MCF 10A (cell line): Measurements from ENCODE around the gene IFITM5. TPM values are rescaled to one million over a fixed set of nuclear protein-coding genes. Genes with fewer than 3 reads are reported as not detected.
"Not testable (repeated sequence)": the region's sequence is repeated elsewhere in the genome, so short reads cannot be mapped to it uniquely, and the experiment has no call there.

ENCODE experiments used
- BruUV-seq: library from RNA; stranded (reverse); fragments of 400-500 nt; replicated peaks from 2 replicates; lab custom pipeline; 2021; lab: Mats Ljungman, UMichigan
- CTCF ChIA-PET: fragments of 300-600 bp; sonication (Branson Sonifier 250); formaldehyde crosslinking; extraction: SDS; loops from one replicate; lab custom pipeline; 2021; ENCODE audit warnings: antibody characterized with exemption, inconsistent platforms; lab: Yijun Ruan, JAX
- POLR2A ChIA-PET: fragments of 300-600, 350-650 bp; sonication (Branson Sonifier 250); formaldehyde crosslinking; extraction: SDS; loops from one replicate; lab custom pipeline; 2020; ENCODE audit warnings: antibody characterized with exemption, inconsistent platforms; lab: Yijun Ruan, JAX
- DNase-seq: peaks from one replicate; pipeline ENCODE4 v3.0.0-alpha.2; 2018; ENCODE audit not compliant: unreplicated experiment
- H3K27ac Mint-ChIP-seq: one replicate; pipeline ENCODE4 v1.8.0; 2022; ENCODE audit warnings: mild to moderate bottlenecking, low read depth, mixed read lengths; ENCODE audit not compliant: unreplicated experiment
- H3K27me3 Mint-ChIP-seq: one replicate; pipeline ENCODE4 v1.8.0; 2022; ENCODE audit warnings: mixed read lengths; ENCODE audit not compliant: insufficient read depth, unreplicated experiment
- H3K36me3 Mint-ChIP-seq: one replicate; pipeline ENCODE4 v1.8.0; 2022; ENCODE audit warnings: mild to moderate bottlenecking, moderate library complexity, mixed read lengths; ENCODE audit not compliant: insufficient read depth, unreplicated experiment
- H3K4me1 Mint-ChIP-seq: one replicate; pipeline ENCODE4 v1.8.0; 2022; ENCODE audit warnings: mixed read lengths; ENCODE audit not compliant: insufficient read depth, unreplicated experiment
- H3K4me3 Mint-ChIP-seq: one replicate; pipeline ENCODE4 v1.8.0; 2022; ENCODE audit warnings: mild to moderate bottlenecking, moderate library complexity, mixed read lengths; ENCODE audit not compliant: unreplicated experiment
- H3K9me3 Mint-ChIP-seq: one replicate; pipeline ENCODE4 v1.8.0; 2022; ENCODE audit warnings: mixed read lengths; ENCODE audit not compliant: unreplicated experiment
- intact Hi-C: fragments of 100-400 bp; cut with micrococcal nuclease; formaldehyde crosslinking; loops from 2 replicates; pipeline ENCODE4 v1.14.1; 2022
- total RNA-seq: library from RNA; stranded (reverse); gene quantifications from 2 replicates; pipeline ENCODE4 v1.2.3, GENCODE V29; 2022
- TF ChIP-seq, protein P1 (sequence below): fragments of 200-600 bp; IDR thresholded peaks from one replicate; pipeline ENCODE4 v1.8.0; 2022; ENCODE audit warnings: antibody characterized with exemption, mild to moderate bottlenecking; ENCODE audit not compliant: unreplicated experiment

The IFITM5 gene
- total RNA-seq, 1 experiment from 2014 or later, result not detected

DNA sequence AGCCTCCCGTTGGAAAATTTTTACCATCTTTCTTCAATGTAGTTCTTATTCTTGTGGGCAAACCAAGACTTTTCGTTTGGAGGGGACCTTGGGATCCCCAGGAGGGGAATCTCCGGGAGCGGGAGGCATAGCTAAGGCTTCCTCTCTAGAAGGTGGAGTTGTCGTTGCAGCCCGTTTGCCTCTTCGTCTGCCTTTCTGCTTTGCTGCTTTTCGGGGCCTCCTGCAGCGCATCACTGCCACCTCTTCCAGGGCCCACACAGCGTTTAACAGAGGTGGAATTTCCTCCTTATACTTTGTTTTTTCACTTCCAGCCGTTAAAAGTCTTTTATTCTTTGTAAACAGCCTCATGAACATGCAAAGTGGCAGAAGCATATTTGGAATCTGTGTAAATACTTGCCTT lies 24.8 kb upstream of the IFITM5 start:
- POLR2A ChIA-PET, result interaction anchor here (0.6 to 3.4 kb wide), 3 partner anchors 14 to 126 kb away, joined by 3 to 10 read pairs (median 3); no protein-coding TSS in a partner anchor
- no peaks in the 10 kb centered on the region for H3K4me1 Mint-ChIP-seq
- intact Hi-C loops, result no loop called here
- CTCF ChIA-PET, result interaction anchor here (0.7 kb wide), 1 partner anchor 25 kb away, joined by 3 read pairs; no protein-coding TSS in a partner anchor
- peak overlapping the region; percentile 40 for H3K27ac Mint-ChIP-seq
- no peaks in the 10 kb centered on the region for H3K9me3 Mint-ChIP-seq
- TF ChIP-seq, protein P1, sequence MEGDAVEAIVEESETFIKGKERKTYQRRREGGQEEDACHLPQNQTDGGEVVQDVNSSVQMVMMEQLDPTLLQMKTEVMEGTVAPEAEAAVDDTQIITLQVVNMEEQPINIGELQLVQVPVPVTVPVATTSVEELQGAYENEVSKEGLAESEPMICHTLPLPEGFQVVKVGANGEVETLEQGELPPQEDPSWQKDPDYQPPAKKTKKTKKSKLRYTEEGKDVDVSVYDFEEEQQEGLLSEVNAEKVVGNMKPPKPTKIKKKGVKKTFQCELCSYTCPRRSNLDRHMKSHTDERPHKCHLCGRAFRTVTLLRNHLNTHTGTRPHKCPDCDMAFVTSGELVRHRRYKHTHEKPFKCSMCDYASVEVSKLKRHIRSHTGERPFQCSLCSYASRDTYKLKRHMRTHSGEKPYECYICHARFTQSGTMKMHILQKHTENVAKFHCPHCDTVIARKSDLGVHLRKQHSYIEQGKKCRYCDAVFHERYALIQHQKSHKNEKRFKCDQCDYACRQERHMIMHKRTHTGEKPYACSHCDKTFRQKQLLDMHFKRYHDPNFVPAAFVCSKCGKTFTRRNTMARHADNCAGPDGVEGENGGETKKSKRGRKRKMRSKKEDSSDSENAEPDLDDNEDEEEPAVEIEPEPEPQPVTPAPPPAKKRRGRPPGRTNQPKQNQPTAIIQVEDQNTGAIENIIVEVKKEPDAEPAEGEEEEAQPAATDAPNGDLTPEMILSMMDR, result no peak
- no peak overlapping the region for H3K4me3 Mint-ChIP-seq
- H3K27me3 Mint-ChIP-seq, result no peaks in the 10 kb centered on the region
- peaks cover 10% of the 10 kb centered on the region for H3K36me3 Mint-ChIP-seq
- no peak for DNase-seq
- no TSS peak for BruUV-seq

DNA sequence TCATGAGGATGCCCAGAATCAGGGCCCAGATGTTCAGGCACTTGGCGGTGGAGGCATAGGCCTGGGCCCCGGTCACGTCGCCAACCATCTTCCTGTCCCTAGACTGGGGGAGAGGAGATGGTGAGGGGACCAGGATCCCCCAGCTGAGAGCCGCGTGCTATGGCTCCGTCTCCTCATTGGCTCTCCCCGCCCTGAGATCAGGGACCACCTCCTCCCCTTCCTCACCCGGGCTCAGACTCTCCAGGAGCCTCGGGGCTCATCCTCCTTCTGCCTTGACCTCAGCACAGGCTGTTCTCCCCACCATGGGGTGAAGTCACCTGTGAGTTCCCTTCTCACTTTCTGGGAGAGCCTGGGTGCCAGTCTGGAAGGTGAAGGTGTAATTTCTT lies 20.6 kb upstream of the IFITM5 start:
- H3K4me1 Mint-ChIP-seq, H3K27me3 Mint-ChIP-seq, H3K9me3 Mint-ChIP-seq, intact Hi-C loops, DNase-seq, BruUV-seq: not testable (repeated sequence)
- Mint-ChIP-seq H3K4me3 (peak overlapping the region; percentile 97), H3K36me3 (peaks cover 16% of the 10 kb centered on the region), H3K27ac (peak overlapping the region; percentile 96)
- ChIA-PET CTCF (interaction anchor here (1.0 kb wide), 1 partner anchor 36 kb away, joined by 3 read pairs; no protein-coding TSS in a partner anchor), POLR2A (interaction anchor here (0.7 to 1.7 kb wide), 5 partner anchors 10 to 114 kb away, joined by 3 to 27 read pairs (median 4); partner anchors contain the start of genes BET1L, PKP3 and RIC8A)

GRCh38 chr11:319121-319887 lies 20.0 kb upstream of the IFITM5 start:
- intact Hi-C loops, CTCF ChIA-PET, BruUV-seq, H3K27me3 Mint-ChIP-seq, H3K4me1 Mint-ChIP-seq, H3K9me3 Mint-ChIP-seq: not testable (repeated sequence)
- H3K27ac Mint-ChIP-seq, result peak overlapping the region; percentile 96
- H3K4me3 Mint-ChIP-seq, result peak overlapping the region; percentile 97
- DNase-seq, result peak; percentile 40
- peaks cover 16% of the 10 kb centered on the region for H3K36me3 Mint-ChIP-seq
- POLR2A ChIA-PET, result interaction anchor here (0.7 to 1.7 kb wide), 5 partner anchors 10 to 114 kb away, joined by 3 to 27 read pairs (median 4); partner anchors contain the start of genes BET1L and RIC8A

- CTCF ChIA-PET, result interaction anchor here (1.0 kb wide), 1 partner anchor 10 kb away, joined by 4 read pairs; no protein-coding TSS in a partner anchor
- intact Hi-C loops, BruUV-seq, H3K27me3 Mint-ChIP-seq, H3K9me3 Mint-ChIP-seq, DNase-seq, H3K4me1 Mint-ChIP-seq, H3K27ac Mint-ChIP-seq: not testable (repeated sequence)
- POLR2A ChIA-PET, result interaction anchor here (0.7 to 1.7 kb wide), 5 partner anchors 9 to 113 kb away, joined by 3 to 27 read pairs (median 4); partner anchors contain the start of genes BET1L and RIC8A
- Mint-ChIP-seq H3K4me3 (peak overlapping the region; percentile 97), H3K36me3 (peaks cover 16% of the 10 kb centered on the region)
These were observed 19.2 kb upstream of the IFITM5 start for GRCh38 chr11:318405-319120.

- BruUV-seq, H3K27me3 Mint-ChIP-seq, DNase-seq, H3K9me3 Mint-ChIP-seq, intact Hi-C loops, H3K27ac Mint-ChIP-seq: not testable (repeated sequence)
- peaks cover 11% of the 10 kb centered on the region for H3K4me1 Mint-ChIP-seq
- ChIA-PET CTCF (interaction anchor here (0.6 to 3.1 kb wide), 10 partner anchors 9 to 131 kb away, joined by 3 to 20 read pairs (median 4); partner anchors contain the start of gene IFITM2), POLR2A (interaction anchor here (0.9 to 2.7 kb wide), 5 partner anchors 9 to 110 kb away, joined by 3 to 14 read pairs (median 9); partner anchors contain the start of genes BET1L, PSMD13 and RIC8A)
- H3K36me3 Mint-ChIP-seq, result peaks cover 16% of the 10 kb centered on the region
- peak overlapping the region; percentile 25 for H3K4me3 Mint-ChIP-seq
These were observed 18.5 kb upstream of the IFITM5 start for GRCh38 chr11:317668-318404.
